Body of pancreas (tissue), 4 donors: ENCODE results near the gene SCN9A.

ENCODE experiments used
- CTCF ChIP-seq, 7 experiments: fragments of 450-650 bp in 4 of 7; fragments of 200-600 bp in 3 of 7; sonication (generic) in 3 of 7; IDR thresholded peaks; one replicate each; pipeline ENCODE4 v1.5.1; 2016 to 2019; ENCODE audit warnings: antibody characterized with exemption in 7 of 7
- POLR2A ChIP-seq, 3 donors: fragments of 450-650 bp; IDR thresholded peaks; one replicate each; pipeline ENCODE4 v1.6.1; 2016; ENCODE audit warnings: antibody characterized with exemption in 3 of 3, mild to moderate bottlenecking in 2 of 3

GRCh38 chr2:166188084-166188483 lies 187.7 kb downstream of the SCN9A start:
- no peak for TF ChIP-seq CTCF (IDR thresholded peaks at IDR 0.05)
- no peak for TF ChIP-seq POLR2A (IDR thresholded peaks at IDR 0.05)
